H1 (cell line): ENCODE data around the gene PLK5. TPM values are rescaled to one million over a fixed set of nuclear protein-coding genes. Genes with fewer than 3 reads are reported as not detected.

ENCODE experiments used
- CTCF ChIA-PET: fragments of 300-600 bp; sonication (Branson Sonifier 250); formaldehyde crosslinking; loops from one replicate; lab custom pipeline; 2021; ENCODE audit not compliant: partially characterized antibody; lab: Charles Lee
- POLR2A ChIA-PET: fragments of 300-600 bp; sonication (Branson Sonifier 250); formaldehyde crosslinking; loops from one replicate; lab custom pipeline; 2021; ENCODE audit warnings: inconsistent platforms; ENCODE audit not compliant: partially characterized antibody; lab: Charles Lee
- DNase-seq, 2 experiments: peaks; one replicate each; pipeline versions ENCODE4 v3.0.0 to v3.0.0-alpha.2; 2010 to 2022; ENCODE audit warnings: low spot score in 2 of 2, low read depth in 1 of 2, mixed read lengths in 1 of 2
- FAIRE-seq: peaks from 2 replicates; lab custom pipeline; 2011; peaks lifted over from hg19 to GRCh38; lab: Jason Lieb, UNC
- H2AFZ ChIP-seq: 2 replicates; pipeline ENCODE4 v1.8.1; 2012; ENCODE audit warnings: low read length, inconsistent platforms
- H2AK5ac ChIP-seq: 2 replicates; pipeline ENCODE4 v1.6.1; 2013; ENCODE audit warnings: low read depth, low read length
- H2BK120ac ChIP-seq: replicated peaks from 2 replicates; pipeline ENCODE3; 2013; ENCODE audit warnings: low read depth, low read length, inconsistent platforms
- H2BK12ac ChIP-seq: 2 replicates; pipeline ENCODE4 v1.6.1; 2013; ENCODE audit warnings: low read depth, low read length
- H2BK15ac ChIP-seq: 2 replicates; pipeline ENCODE4 v1.6.1; 2013; ENCODE audit warnings: low read length
- H2BK20ac ChIP-seq: 2 replicates; pipeline ENCODE4 v1.6.1; 2013; ENCODE audit warnings: low read length
- H2BK5ac ChIP-seq: 2 replicates; pipeline ENCODE4 v1.6.1; 2013; ENCODE audit warnings: low read depth, low read length
- H3K14ac ChIP-seq: 2 replicates; pipeline ENCODE4 v1.6.1; 2013; ENCODE audit warnings: inconsistent platforms; ENCODE audit not compliant: insufficient read length
- H3K18ac ChIP-seq: 2 replicates; pipeline ENCODE4 v1.6.1; 2013; ENCODE audit warnings: low read length; ENCODE audit errors: extremely low read depth
- H3K23ac ChIP-seq: 2 replicates; pipeline ENCODE4 v1.6.1; 2013; ENCODE audit warnings: inconsistent platforms; ENCODE audit not compliant: insufficient read length
- H3K23me2 ChIP-seq: 2 replicates; pipeline ENCODE4 v1.6.1; 2013; ENCODE audit warnings: low read depth, low read length
- H3K27ac ChIP-seq: 2 replicates; pipeline ENCODE4 v1.6.1; 2011; ENCODE audit warnings: low read depth, low read length, inconsistent platforms
- H3K27me3 ChIP-seq, 4 experiments: replicated peaks in 1 of 4; 1 replicate in 1 of 4; 2 replicates in 3 of 4; pipeline versions ENCODE4 v1.6.1 to v1.8.1; 2011 to 2013; ENCODE audit warnings: low read length in 3 of 4, mild to moderate bottlenecking in 3 of 4, inconsistent platforms in 2 of 4, mixed read lengths in 2 of 4, moderate library complexity in 1 of 4; ENCODE audit not compliant: control insufficient read depth in 3 of 4, insufficient read depth in 3 of 4; ENCODE audit errors: extremely low read depth in 1 of 4
- H3K36me3 ChIP-seq, 4 experiments: 2 replicates each; pipeline versions ENCODE4 v1.6.1 to v1.8.1; 2011 to 2013; ENCODE audit warnings: mild to moderate bottlenecking in 4 of 4, low read length in 3 of 4, moderate library complexity in 2 of 4, control low read depth in 1 of 4, inconsistent platforms in 1 of 4; ENCODE audit not compliant: insufficient read depth in 4 of 4, control insufficient read depth in 2 of 4
- H3K4ac ChIP-seq: replicated peaks from 2 replicates; pipeline ENCODE3; 2013; ENCODE audit warnings: low read length, low read depth, mixed read lengths, inconsistent platforms; ENCODE audit not compliant: insufficient read length
- H3K4me1 ChIP-seq, 4 experiments: replicated peaks in 1 of 4; 1 replicate in 1 of 4; 2 replicates in 3 of 4; pipeline versions ENCODE4 v1.6.1 to v1.8.1; 2011 to 2013; ENCODE audit warnings: low read length in 3 of 4, inconsistent platforms in 2 of 4, mixed read lengths in 1 of 4; ENCODE audit not compliant: insufficient read depth in 4 of 4, control insufficient read depth in 3 of 4
- H3K4me2 ChIP-seq, 2 experiments: 2 replicates each; pipeline versions ENCODE4 v1.6.1 to v1.8.1; 2011 to 2013; ENCODE audit warnings: low read depth in 2 of 2, low read length in 2 of 2, control low read depth in 1 of 2, inconsistent platforms in 1 of 2, mild to moderate bottlenecking in 1 of 2; ENCODE audit not compliant: insufficient read depth in 1 of 2
- H3K4me3 ChIP-seq, 4 experiments: fragments of 200-600, 300-600 bp in 1 of 4; sonication (generic), shearing (Covaris generic), sonication (Bioruptor Twin) in 1 of 4; 2 replicates each; pipeline versions ENCODE4 v1.5.1 to v1.8.1; 2011 to 2016; ENCODE audit warnings: low read length in 4 of 4, low read depth in 3 of 4, control low read depth in 2 of 4, inconsistent platforms in 2 of 4, mild to moderate bottlenecking in 2 of 4, mixed read lengths in 1 of 4, moderate library complexity in 1 of 4; ENCODE audit not compliant: insufficient read depth in 2 of 4; ENCODE audit errors: extremely low read depth in 1 of 4
- H3K56ac ChIP-seq: replicated peaks from 2 replicates; pipeline ENCODE3; 2013; ENCODE audit warnings: low read depth, mild to moderate bottlenecking, mixed read lengths, low read length, inconsistent platforms; ENCODE audit not compliant: insufficient read length
- H3K79me1 ChIP-seq: 2 replicates; pipeline ENCODE4 v1.6.1; 2013; ENCODE audit warnings: low read depth, low read length, control low read depth
- H3K79me2 ChIP-seq, 2 experiments: 2 replicates each; pipeline versions ENCODE4 v1.6.1 to v1.8.1; 2012 to 2013; ENCODE audit warnings: low read length in 2 of 2, mild to moderate bottlenecking in 2 of 2, inconsistent platforms in 1 of 2; ENCODE audit not compliant: insufficient read depth in 2 of 2, control insufficient read depth in 1 of 2
- H3K9ac ChIP-seq, 4 experiments: replicated peaks in 1 of 4; 1 replicate in 1 of 4; 2 replicates in 3 of 4; pipeline versions ENCODE4 v1.6.1 to v1.8.1; 2011 to 2013; ENCODE audit warnings: low read depth in 3 of 4, low read length in 3 of 4, control low read depth in 2 of 4, mild to moderate bottlenecking in 2 of 4, moderate library complexity in 2 of 4, inconsistent platforms in 1 of 4; ENCODE audit errors: extremely low read depth in 1 of 4
- H3K9me3 ChIP-seq, 2 experiments: 2 replicates each; pipeline versions ENCODE4 v1.6.1 to v1.8.1; 2012 to 2013; ENCODE audit warnings: mild to moderate bottlenecking in 2 of 2, moderate library complexity in 2 of 2, control low read depth in 1 of 2, inconsistent platforms in 1 of 2, low read depth in 1 of 2, low read length in 1 of 2, mixed read lengths in 1 of 2; ENCODE audit not compliant: insufficient read depth in 2 of 2
- H4K20me1 ChIP-seq, 2 experiments: replicated peaks in 1 of 2; 2 replicates each; pipeline versions ENCODE3 to v1.8.1; 2011 to 2013; ENCODE audit warnings: inconsistent platforms in 2 of 2, low read length in 2 of 2, mild to moderate bottlenecking in 1 of 2; ENCODE audit not compliant: insufficient read depth in 2 of 2, control insufficient read depth in 1 of 2
- H4K5ac ChIP-seq: 2 replicates; pipeline ENCODE4 v1.6.1; 2013; ENCODE audit warnings: low read length, low read depth, mixed read lengths, inconsistent platforms; ENCODE audit not compliant: insufficient read length
- H4K8ac ChIP-seq: 2 replicates; pipeline ENCODE4 v1.8.0; 2013; ENCODE audit warnings: mild to moderate bottlenecking, moderate library complexity, low read length, inconsistent platforms; ENCODE audit not compliant: insufficient read depth; ENCODE audit errors: extremely low read depth
- H4K91ac ChIP-seq: replicated peaks from 2 replicates; pipeline ENCODE3; 2013; ENCODE audit warnings: low read length, mixed read lengths, inconsistent platforms; ENCODE audit not compliant: insufficient read length
- CBX5 ChIP-seq: fragments of 300-800, 300-1000 bp; sonication (generic); IDR thresholded peaks from 2 replicates; pipeline ENCODE4 v1.7.1; 2016; ENCODE audit warnings: antibody characterized with exemption, low read length, low read depth
- GTF2F1 ChIP-seq: IDR thresholded peaks from 2 replicates; pipeline ENCODE4 v1.6.1; 2012; ENCODE audit warnings: low read depth, low read length, improper control_type of control experiment, borderline replicate concordance
- HDAC6 ChIP-seq: IDR thresholded peaks from one replicate; pipeline ENCODE4 v1.7.1; 2012; ENCODE audit warnings: low read depth, mild to moderate bottlenecking, inconsistent platforms, low read length, moderate library complexity
- RFX5 ChIP-seq: IDR thresholded peaks from 2 replicates; pipeline ENCODE4 v1.6.1; 2011; ENCODE audit warnings: low read depth, low read length, improper control_type of control experiment, borderline replicate concordance
- TBP ChIP-seq: IDR thresholded peaks from 2 replicates; pipeline ENCODE4 v1.6.1; 2011; ENCODE audit warnings: low read depth, low read length, improper control_type of control experiment
- ZNF274 ChIP-seq: IDR thresholded peaks from 2 replicates; pipeline ENCODE4 v1.7.0; 2012; ENCODE audit warnings: low read length, borderline replicate concordance; ENCODE audit errors: extremely low read depth
- WGBS, 2 experiments: shearing (Covaris generic) in 1 of 2; methylation state at CpG; one replicate each; pipeline versions ENCODE4 v1.1.6 to v1.1.7; 2013 to 2015; ENCODE audit warnings: low lambda C conversion rate in 2 of 2, mixed read lengths in 2 of 2, inconsistent platforms in 1 of 2, low coverage in 1 of 2, missing lambda C conversion rate in 1 of 2; ENCODE audit not compliant: insufficient replicate concordance in 2 of 2, insufficient coverage in 1 of 2, insufficient read length in 1 of 2; ENCODE audit errors: extremely low coverage in 1 of 2, missing lambda C conversion rate in 1 of 2; 5-methylcytosine and 5-hydroxymethylcytosine counted together
- polyA plus RNA-seq, 7 experiments: library from polyadenylated mRNA; depleted of rRNA in 3 of 7; stranded (reverse) in 5 of 7; unstranded in 2 of 7; fragments of >200 nt in 5 of 7; fragments of 200-250 nt in 2 of 7; gene quantifications; 1 replicate in 5 of 7; 2 replicates in 1 of 7; 4 replicates in 1 of 7; pipeline versions ENCODE4 v1.2.1 to v1.2.3, GENCODE V29; 2011 to 2013; ENCODE audit warnings: missing spikeins in 2 of 7, mixed read lengths in 2 of 7
- total RNA-seq: library from RNA; stranded (reverse); fragmentation: NEBNext Ultra II Directional; extraction: Animal tissue kit (Norgen Biotek cat#: 25700); gene quantifications from 2 replicates; pipeline ENCODE4 v1.2.1, GENCODE V29; 2021
- TF ChIP-seq, protein P1 (sequence below): IDR thresholded peaks from 2 replicates; pipeline ENCODE4 v1.6.1; 2011; ENCODE audit warnings: low read length, improper control_type of control experiment
- TF ChIP-seq, protein P2 (sequence below): IDR thresholded peaks from 2 replicates; pipeline ENCODE4 v1.6.1; 2012; ENCODE audit warnings: low read length, inconsistent platforms

PLK5 gene
- total and polyA plus RNA-seq, 2 of the 8 experiments (the other 6 are each of a cell fraction or from before 2014, with no cell fraction given), result 0.43 to 0.45 TPM

DNA sequence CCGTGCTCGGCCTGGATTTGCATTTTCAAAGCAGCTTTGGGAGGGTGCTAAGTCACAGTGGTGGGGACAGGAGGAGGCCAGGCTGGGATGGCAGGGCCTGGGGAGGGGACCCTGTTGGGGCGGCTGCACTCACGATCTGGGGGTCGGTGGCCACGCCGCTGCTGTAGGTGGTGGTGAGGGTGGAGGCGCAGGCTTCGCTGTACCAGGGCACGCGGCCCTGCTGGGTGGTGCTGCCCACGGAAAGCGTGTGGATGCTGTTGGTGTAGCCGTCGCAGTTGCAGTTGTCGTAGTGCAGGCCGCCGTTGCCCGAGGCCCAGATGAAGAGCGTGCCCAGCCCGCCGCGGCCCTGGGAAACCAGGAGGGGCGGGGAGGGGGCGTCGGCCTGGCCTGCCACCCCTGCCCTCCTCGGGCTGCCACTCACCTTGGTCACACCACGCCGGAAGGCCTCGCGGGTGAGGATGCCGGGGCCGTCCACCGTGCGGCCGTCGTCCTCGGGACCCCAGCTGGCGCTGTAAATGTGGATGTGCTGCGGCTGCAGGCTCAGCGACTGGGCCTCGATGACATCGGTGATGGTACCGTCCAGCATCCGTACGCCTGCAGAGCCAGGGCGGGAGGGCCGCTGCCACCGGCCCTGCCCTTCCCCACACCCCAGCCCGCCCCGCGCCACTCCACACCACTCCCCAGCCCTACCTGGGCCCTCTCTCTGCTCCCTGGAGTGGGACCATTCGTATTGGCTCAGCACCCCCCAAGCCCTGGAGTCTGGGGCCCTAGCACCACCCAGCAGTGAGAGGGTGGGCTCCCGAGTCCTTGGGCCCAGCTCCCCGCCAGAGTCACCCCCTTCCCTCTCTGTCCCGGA lies 36.9 kb upstream of the PLK5 start:
- Histone ChIP-seq H3K4ac (no peak overlapping the region), H2AK5ac (no peak overlapping the region), H2BK20ac (no peak overlapping the region), H3K79me1 (no peaks in the 10 kb centered on the region), H2BK12ac (no peak overlapping the region), H4K5ac (no peak overlapping the region), H4K20me1 (no peaks in the 10 kb centered on the region), H3K79me2 (no peaks in the 10 kb centered on the region), H2AFZ (no peak overlapping the region), H2BK5ac (no peak overlapping the region; the same call in 1 of the 2 replicates), H3K18ac (no peak overlapping the region), H2BK120ac (no peak overlapping the region), H3K4me3 (no peak overlapping the region), H3K4me1 (peaks cover 0 to 5% (median 2%) of the 10 kb centered on the region in 4 experiments; a peak in 4 of 7 replicates), H3K9ac (no peak overlapping the region), H3K36me3 (no peaks in the 10 kb centered on the region), H3K56ac (no peak overlapping the region), H4K8ac (no peak overlapping the region), H3K9me3 (no peaks in the 10 kb centered on the region), H3K27ac (no peak overlapping the region), H3K27me3 (peaks cover 3 to 9% (median 6%) of the 10 kb centered on the region in 4 experiments; a peak in 6 of 7 replicates), H3K14ac (no peak overlapping the region), H3K23me2 (peaks cover 5% of the 10 kb centered on the region; the same call in 1 of the 2 replicates), H3K23ac (no peak overlapping the region), H2BK15ac (no peak overlapping the region), H4K91ac (no peak overlapping the region), H3K4me2 (no peak overlapping the region)
- FAIRE-seq, result no peak
- WGBS, 2 experiments, result 91% methylated on average over 36 of the region's 56 CpGs; no CpG with 5 or more reads in 1 of the 2 experiments
- ChIA-PET CTCF (interaction anchor here (0.6 to 1.7 kb wide), 2 partner anchors 21 to 648 kb away, joined by 3 read pairs; no protein-coding TSS in a partner anchor), POLR2A (interaction anchor here (0.5 to 1.5 kb wide), 3 partner anchors 18 to 51 kb away, joined by 3 read pairs; no protein-coding TSS in a partner anchor)
- no peak for DNase-seq
- TF ChIP-seq, protein P1, sequence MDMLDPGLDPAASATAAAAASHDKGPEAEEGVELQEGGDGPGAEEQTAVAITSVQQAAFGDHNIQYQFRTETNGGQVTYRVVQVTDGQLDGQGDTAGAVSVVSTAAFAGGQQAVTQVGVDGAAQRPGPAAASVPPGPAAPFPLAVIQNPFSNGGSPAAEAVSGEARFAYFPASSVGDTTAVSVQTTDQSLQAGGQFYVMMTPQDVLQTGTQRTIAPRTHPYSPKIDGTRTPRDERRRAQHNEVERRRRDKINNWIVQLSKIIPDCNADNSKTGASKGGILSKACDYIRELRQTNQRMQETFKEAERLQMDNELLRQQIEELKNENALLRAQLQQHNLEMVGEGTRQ, result no peak
- TF ChIP-seq TBP (no peak), HDAC6 (no peak), RFX5 (no peak), CBX5 (no peak), GTF2F1 (no peak), ZNF274 (no peak)
- TF ChIP-seq, protein P2, sequence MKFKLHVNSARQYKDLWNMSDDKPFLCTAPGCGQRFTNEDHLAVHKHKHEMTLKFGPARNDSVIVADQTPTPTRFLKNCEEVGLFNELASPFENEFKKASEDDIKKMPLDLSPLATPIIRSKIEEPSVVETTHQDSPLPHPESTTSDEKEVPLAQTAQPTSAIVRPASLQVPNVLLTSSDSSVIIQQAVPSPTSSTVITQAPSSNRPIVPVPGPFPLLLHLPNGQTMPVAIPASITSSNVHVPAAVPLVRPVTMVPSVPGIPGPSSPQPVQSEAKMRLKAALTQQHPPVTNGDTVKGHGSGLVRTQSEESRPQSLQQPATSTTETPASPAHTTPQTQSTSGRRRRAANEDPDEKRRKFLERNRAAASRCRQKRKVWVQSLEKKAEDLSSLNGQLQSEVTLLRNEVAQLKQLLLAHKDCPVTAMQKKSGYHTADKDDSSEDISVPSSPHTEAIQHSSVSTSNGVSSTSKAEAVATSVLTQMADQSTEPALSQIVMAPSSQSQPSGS, result no peak
